A549 (cell line): Measurements from ENCODE around the gene LAMB1. TPM values are rescaled to one million over a fixed set of nuclear protein-coding genes. Genes with fewer than 3 reads are reported as not detected.

ENCODE experiments used
- BHLHE40 ChIP-seq: IDR thresholded peaks from 2 replicates; pipeline ENCODE4 v1.6.1; 2012; ENCODE audit warnings: low read depth, low read length, inconsistent platforms
- CBX2 ChIP-seq: fragments of 200-600 bp; sonication (generic); IDR thresholded peaks from 2 replicates; pipeline ENCODE4 v1.6.1; 2016; ENCODE audit warnings: low read depth, mild to moderate bottlenecking, borderline replicate concordance
- CTCF ChIP-seq: fragments of >200 bp; sonication (Bioruptor Twin); formaldehyde crosslinking; IDR thresholded peaks from 3 replicates; pipeline ENCODE4 v1.5.1; 2016
- E2F6 ChIP-seq: IDR thresholded peaks from 2 replicates; pipeline ENCODE4 v1.6.1; 2012; ENCODE audit warnings: low read depth, borderline replicate concordance
- EHF ChIP-seq: fragments of 250-450 bp; sonication (Bioruptor Pico); IDR thresholded peaks from 2 replicates; pipeline ENCODE4 v1.5.0; 2020; ENCODE audit warnings: mild to moderate bottlenecking
- EP300 ChIP-seq, 2 experiments: fragments of >200 bp; sonication (Bioruptor Twin); formaldehyde crosslinking; IDR thresholded peaks; 2 replicates in 1 of 2; 3 replicates in 1 of 2; pipeline ENCODE4 v1.6.1; 2016 to 2017
- FOXS1 ChIP-seq: fragments of 250-450 bp; sonication (Bioruptor Pico); IDR thresholded peaks from 2 replicates; pipeline ENCODE4 v1.5.0; 2020; ENCODE audit warnings: mild to moderate bottlenecking, moderate library complexity
- HOXA7 ChIP-seq: fragments of 250-450 bp; sonication (Bioruptor Pico); IDR thresholded peaks from 2 replicates; pipeline ENCODE4 v1.5.0; 2020; ENCODE audit warnings: mild to moderate bottlenecking, moderate library complexity
- HOXB13 ChIP-seq: fragments of 250-450 bp; sonication (Bioruptor Pico); IDR thresholded peaks from 2 replicates; pipeline ENCODE4 v1.5.0; 2020; ENCODE audit warnings: low read depth, mild to moderate bottlenecking, moderate library complexity
- HOXB5 ChIP-seq: fragments of 250-450 bp; sonication (Bioruptor Pico); IDR thresholded peaks from 2 replicates; pipeline ENCODE4 v1.5.0; 2020; ENCODE audit warnings: mild to moderate bottlenecking, moderate library complexity
- JUN ChIP-seq, 2 experiments: fragments of >200 bp; sonication (Bioruptor Twin); formaldehyde crosslinking; IDR thresholded peaks; 2 replicates in 1 of 2; 3 replicates in 1 of 2; pipeline ENCODE4 v1.6.1; 2016 to 2017
- KDM1A ChIP-seq: fragments of 200-600 bp; sonication (generic); IDR thresholded peaks from 2 replicates; pipeline ENCODE4 v1.6.1; 2016; ENCODE audit warnings: low read depth, mild to moderate bottlenecking
- KDM5A ChIP-seq: fragments of 200-600 bp; sonication (generic); IDR thresholded peaks from 2 replicates; pipeline ENCODE4 v1.6.1; 2016; ENCODE audit warnings: antibody characterized with exemption, mild to moderate bottlenecking
- MAFK ChIP-seq: fragments of 450-650 bp; IDR thresholded peaks from 2 replicates; pipeline ENCODE4 v1.6.1; 2014; ENCODE audit not compliant: partially characterized antibody
- MAZ ChIP-seq: fragments of 150-350 bp; IDR thresholded peaks from 2 replicates; pipeline ENCODE4 v1.6.1; 2014; ENCODE audit warnings: antibody characterized with exemption, low read depth, low read length, borderline replicate concordance
- MYC ChIP-seq: IDR thresholded peaks from 2 replicates; pipeline ENCODE4 v1.6.1; 2012; ENCODE audit warnings: mild to moderate bottlenecking, inconsistent platforms, low read length, improper control_type of control experiment, borderline replicate concordance
- RARB ChIP-seq: fragments of 250-450 bp; sonication (Bioruptor Pico); IDR thresholded peaks from 2 replicates; pipeline ENCODE4 v1.8.0; 2021; ENCODE audit warnings: mild to moderate bottlenecking, moderate library complexity
- RFX5 ChIP-seq: fragments of 450-650 bp; IDR thresholded peaks from 2 replicates; pipeline ENCODE4 v1.7.1; 2014; ENCODE audit warnings: antibody characterized with exemption, mild to moderate bottlenecking, moderate library complexity
- RNF2 ChIP-seq: fragments of 200-600 bp; sonication (generic); IDR thresholded peaks from 2 replicates; pipeline ENCODE4 v1.6.1; 2016; ENCODE audit warnings: low read depth, mild to moderate bottlenecking, antibody characterized with exemption, moderate library complexity, borderline replicate concordance
- SMC3 ChIP-seq: fragments of >200 bp; sonication (Bioruptor Twin); formaldehyde crosslinking; IDR thresholded peaks from 3 replicates; pipeline ENCODE4 v1.6.1; 2018; ENCODE audit warnings: inconsistent platforms
- USF2 ChIP-seq: fragments of 450-650 bp; IDR thresholded peaks from 2 replicates; pipeline ENCODE4 v1.6.1; 2014; ENCODE audit warnings: antibody characterized with exemption
- polyA plus RNA-seq, 4 experiments: library from polyadenylated mRNA; depleted of rRNA in 3 of 4; stranded (reverse); fragments of >200 nt; fragmentation: RNase III in 1 of 4; extraction: RNeasy Plus Mini Kit Qiagen cat#74134 plus additional on column Dnase treatment in 1 of 4; gene quantifications; 2 replicates in 3 of 4; 3 replicates in 1 of 4; pipeline ENCODE4 v1.2.3, GENCODE V29; 2011 to 2017
- TF ChIP-seq, protein P1 (sequence below): fragments of >200 bp; sonication (Bioruptor Twin); formaldehyde crosslinking; IDR thresholded peaks from 3 replicates; pipeline ENCODE4 v1.6.1; 2016
- TF ChIP-seq, protein P2 (sequence below): fragments of 200-600 bp; sonication (generic); IDR thresholded peaks from 2 replicates; pipeline ENCODE4 v1.6.1; 2016; ENCODE audit warnings: antibody characterized with exemption, mild to moderate bottlenecking, moderate library complexity
- TF ChIP-seq, protein P3 (sequence below): fragments of >200 bp; sonication (Bioruptor Twin); formaldehyde crosslinking; IDR thresholded peaks from 2 replicates; pipeline ENCODE4 v1.6.1; 2016

Gene LAMB1
- polyA plus RNA-seq, 2 of the 4 experiments (the other 2 are of a cell fraction): 142 to 162 TPM

GRCh38 chr7:108000875-108001763, 1.8 kb downstream of the LAMB1 start (continued):
- no peak for TF ChIP-seq EHF (CRISPR knock-in tag)
- no peak for TF ChIP-seq KDM5A
- TF ChIP-seq MAZ: no peak
- TF ChIP-seq E2F6: peak; percentile 59
- no peak for TF ChIP-seq KDM1A
- no peak for TF ChIP-seq BHLHE40
- TF ChIP-seq USF2: no peak
- TF ChIP-seq, protein P1, sequence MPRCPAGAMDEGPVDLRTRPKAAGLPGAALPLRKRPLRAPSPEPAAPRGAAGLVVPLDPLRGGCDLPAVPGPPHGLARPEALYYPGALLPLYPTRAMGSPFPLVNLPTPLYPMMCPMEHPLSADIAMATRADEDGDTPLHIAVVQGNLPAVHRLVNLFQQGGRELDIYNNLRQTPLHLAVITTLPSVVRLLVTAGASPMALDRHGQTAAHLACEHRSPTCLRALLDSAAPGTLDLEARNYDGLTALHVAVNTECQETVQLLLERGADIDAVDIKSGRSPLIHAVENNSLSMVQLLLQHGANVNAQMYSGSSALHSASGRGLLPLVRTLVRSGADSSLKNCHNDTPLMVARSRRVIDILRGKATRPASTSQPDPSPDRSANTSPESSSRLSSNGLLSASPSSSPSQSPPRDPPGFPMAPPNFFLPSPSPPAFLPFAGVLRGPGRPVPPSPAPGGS: no peak
- TF ChIP-seq RARB (CRISPR knock-in tag): no peak
- no peak for TF ChIP-seq EP300 (IDR thresholded peaks at IDR 0.05)
- no peak for TF ChIP-seq FOXS1
- TF ChIP-seq, protein P2, sequence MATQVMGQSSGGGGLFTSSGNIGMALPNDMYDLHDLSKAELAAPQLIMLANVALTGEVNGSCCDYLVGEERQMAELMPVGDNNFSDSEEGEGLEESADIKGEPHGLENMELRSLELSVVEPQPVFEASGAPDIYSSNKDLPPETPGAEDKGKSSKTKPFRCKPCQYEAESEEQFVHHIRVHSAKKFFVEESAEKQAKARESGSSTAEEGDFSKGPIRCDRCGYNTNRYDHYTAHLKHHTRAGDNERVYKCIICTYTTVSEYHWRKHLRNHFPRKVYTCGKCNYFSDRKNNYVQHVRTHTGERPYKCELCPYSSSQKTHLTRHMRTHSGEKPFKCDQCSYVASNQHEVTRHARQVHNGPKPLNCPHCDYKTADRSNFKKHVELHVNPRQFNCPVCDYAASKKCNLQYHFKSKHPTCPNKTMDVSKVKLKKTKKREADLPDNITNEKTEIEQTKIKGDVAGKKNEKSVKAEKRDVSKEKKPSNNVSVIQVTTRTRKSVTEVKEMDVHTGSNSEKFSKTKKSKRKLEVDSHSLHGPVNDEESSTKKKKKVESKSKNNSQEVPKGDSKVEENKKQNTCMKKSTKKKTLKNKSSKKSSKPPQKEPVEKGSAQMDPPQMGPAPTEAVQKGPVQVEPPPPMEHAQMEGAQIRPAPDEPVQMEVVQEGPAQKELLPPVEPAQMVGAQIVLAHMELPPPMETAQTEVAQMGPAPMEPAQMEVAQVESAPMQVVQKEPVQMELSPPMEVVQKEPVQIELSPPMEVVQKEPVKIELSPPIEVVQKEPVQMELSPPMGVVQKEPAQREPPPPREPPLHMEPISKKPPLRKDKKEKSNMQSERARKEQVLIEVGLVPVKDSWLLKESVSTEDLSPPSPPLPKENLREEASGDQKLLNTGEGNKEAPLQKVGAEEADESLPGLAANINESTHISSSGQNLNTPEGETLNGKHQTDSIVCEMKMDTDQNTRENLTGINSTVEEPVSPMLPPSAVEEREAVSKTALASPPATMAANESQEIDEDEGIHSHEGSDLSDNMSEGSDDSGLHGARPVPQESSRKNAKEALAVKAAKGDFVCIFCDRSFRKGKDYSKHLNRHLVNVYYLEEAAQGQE: no peak
- TF ChIP-seq SMC3: peak; percentile 59
- no peak for TF ChIP-seq JUN (IDR thresholded peaks at IDR 0.05)
- 0 out of 2 replicates have a peak, but pooled peaks have one; percentile 6 for TF ChIP-seq RNF2
- TF ChIP-seq CBX2: no peak
- TF ChIP-seq CTCF: peak; percentile 45
- TF ChIP-seq HOXB5: no peak
- TF ChIP-seq HOXA7 (CRISPR knock-in tag): no peak
- no peak for TF ChIP-seq MAFK
- TF ChIP-seq, protein P3, sequence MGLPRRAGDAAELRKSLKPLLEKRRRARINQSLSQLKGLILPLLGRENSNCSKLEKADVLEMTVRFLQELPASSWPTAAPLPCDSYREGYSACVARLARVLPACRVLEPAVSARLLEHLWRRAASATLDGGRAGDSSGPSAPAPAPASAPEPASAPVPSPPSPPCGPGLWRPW: no peak
- no peak for TF ChIP-seq RFX5
- no peak for TF ChIP-seq MYC
- no peak for TF ChIP-seq HOXB13 (CRISPR knock-in tag)
